ENCODE results near the gene ARRDC1. TPM values are rescaled to one million over a fixed set of nuclear protein-coding genes. Genes with fewer than 3 reads are reported as not detected.

ARRDC1 gene
- total RNA-seq, 1 donor from 2014 or later: 71.0 TPM

DNA sequence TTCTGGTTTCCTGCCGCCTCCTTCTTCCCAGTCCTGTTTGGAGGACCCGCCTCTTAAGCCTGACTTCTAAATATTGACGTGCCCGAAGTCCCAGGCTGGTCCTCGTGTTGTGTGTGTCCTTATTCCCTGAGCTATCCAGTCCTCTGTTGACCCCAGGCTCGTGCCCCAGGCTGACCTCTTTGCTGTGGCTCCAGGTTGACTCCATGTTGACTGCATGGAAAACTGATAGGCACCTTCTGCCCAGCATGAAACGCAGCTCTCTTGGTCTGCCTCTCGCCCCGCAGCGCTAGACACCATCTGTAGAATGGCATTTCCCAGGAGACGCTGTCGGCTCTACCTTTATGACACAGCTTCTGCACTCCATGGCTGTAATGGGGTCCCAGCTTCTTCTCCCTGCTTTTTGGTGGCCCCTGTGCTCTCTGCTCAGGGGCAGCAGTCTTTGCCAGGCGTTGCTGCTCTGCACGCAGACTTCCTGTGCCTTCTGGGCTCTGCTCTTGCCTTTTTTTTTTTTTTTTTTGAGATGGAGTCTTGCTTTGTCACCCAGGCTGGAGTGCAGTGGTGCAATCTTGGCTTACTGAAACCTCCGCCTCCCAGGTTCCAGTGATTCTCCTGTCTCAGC lies 41.7 kb downstream of the ARRDC1 start:
- Histone ChIP-seq H3K4me3 (peak overlapping the region; percentile 25), H3K36me3 (peaks cover 32% of the 10 kb centered on the region), H3K9me3 (no peaks in the 10 kb centered on the region), H3K27me3 (ENCODE audit: low read depth) (no peaks in the 10 kb centered on the region), H3K4me1 (no peaks in the 10 kb centered on the region), H3K27ac (peak overlapping the region; percentile 36)
- ATAC-seq (peak in 1 of 2 donors; percentile 30), DNase-seq (no peak)
- TF ChIP-seq CTCF (IDR thresholded peaks at IDR 0.05): no peak
- intact Hi-C loops (cut with DNase I): no loop called here

DNA sequence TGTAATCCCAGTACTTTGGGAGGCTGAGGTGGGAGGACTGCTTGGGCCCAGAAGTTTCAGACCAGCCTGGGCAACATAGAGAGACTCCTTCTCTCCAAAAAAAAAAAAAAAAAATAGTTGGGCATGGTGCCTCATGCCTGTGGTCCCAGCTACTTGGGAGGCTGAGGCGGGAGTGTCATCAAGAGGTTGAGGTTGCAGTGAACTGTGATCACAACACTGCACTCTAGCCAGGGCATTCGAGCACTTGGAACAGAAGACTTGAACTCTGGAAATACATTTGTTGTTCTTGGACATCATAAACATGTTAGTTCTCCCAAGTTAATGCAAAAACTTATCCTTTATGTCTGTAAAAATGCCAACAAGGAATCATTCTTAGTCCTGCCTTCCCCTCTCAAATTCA lies 42.9 kb downstream of the ARRDC1 start:
- no peak for DNase-seq
- Histone ChIP-seq H3K4me3 (no peak overlapping the region), H3K9me3 (no peaks in the 10 kb centered on the region), H3K4me1 (no peaks in the 10 kb centered on the region), H3K27me3 (ENCODE audit: low read depth) (no peaks in the 10 kb centered on the region), H3K36me3 (peaks cover 36% of the 10 kb centered on the region), H3K27ac (no peak overlapping the region)
- TF ChIP-seq CTCF (IDR thresholded peaks at IDR 0.05): no peak
- no peak for ATAC-seq
- intact Hi-C loops (cut with DNase I): no loop called here

DNA sequence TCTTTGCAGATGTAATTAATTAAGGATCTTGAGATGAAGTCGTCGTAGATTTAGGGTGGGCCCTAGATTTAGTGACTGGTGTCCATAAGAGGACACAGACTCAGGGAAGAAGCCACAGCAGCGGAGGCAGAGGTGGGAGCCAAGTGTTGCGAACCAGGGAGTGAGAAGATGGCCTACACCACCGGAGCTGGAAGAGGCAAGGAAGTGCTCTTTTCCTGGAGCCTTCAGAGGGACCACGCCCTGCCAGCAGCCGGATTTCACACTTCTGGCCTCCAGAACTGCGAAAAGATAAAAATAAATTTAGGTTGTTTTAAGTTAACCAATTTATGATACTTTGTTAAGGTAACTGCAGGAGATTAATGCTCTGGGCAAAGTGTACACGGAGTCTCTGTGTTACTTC lies 44.1 kb downstream of the ARRDC1 start:
- TF ChIP-seq CTCF (IDR thresholded peaks at IDR 0.05): no peak
- Histone ChIP-seq H3K36me3 (peaks cover 27% of the 10 kb centered on the region), H3K27ac (no peak overlapping the region), H3K4me1 (no peaks in the 10 kb centered on the region), H3K27me3 (ENCODE audit: low read depth) (no peaks in the 10 kb centered on the region), H3K9me3 (no peaks in the 10 kb centered on the region), H3K4me3 (no peak overlapping the region)
- ATAC-seq (no peak), DNase-seq (no peak)
- intact Hi-C loops (cut with DNase I): no loop called here

DNA sequence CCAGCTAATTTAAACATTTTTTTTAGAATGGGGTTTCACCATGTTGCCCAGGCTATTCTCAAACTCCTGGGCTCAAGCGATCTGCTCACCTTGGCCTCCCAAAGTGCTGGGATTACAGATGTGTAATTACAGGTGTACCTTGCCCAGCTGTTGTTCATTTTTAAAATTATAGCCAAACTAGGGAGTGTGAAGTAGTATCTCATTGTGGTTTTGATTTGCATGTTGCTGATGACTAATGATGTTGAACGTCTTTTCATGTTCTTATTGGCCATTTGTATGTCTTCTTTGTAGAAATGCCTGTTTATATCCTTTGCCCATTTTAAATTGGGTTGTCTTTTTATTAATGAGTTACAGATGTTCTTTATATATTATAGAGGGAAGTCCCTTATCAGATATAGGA lies 44.8 kb downstream of the ARRDC1 start:
- no peak overlapping the region for H3K4me3 ChIP-seq
- peaks cover 33% of the 10 kb centered on the region for H3K36me3 ChIP-seq
- H3K4me1 ChIP-seq: no peaks in the 10 kb centered on the region
- H3K9me3 ChIP-seq: no peaks in the 10 kb centered on the region
- no peak for DNase-seq
- no peak for ATAC-seq
- H3K27ac ChIP-seq: no peak overlapping the region
- H3K27me3 ChIP-seq (ENCODE audit: low read depth): no peaks in the 10 kb centered on the region
- TF ChIP-seq CTCF (IDR thresholded peaks at IDR 0.05): no peak
- intact Hi-C loops (cut with DNase I): no loop called here

GRCh38 chr9:137650779-137651178 lies 45.3 kb downstream of the ARRDC1 start:
- intact Hi-C loops (cut with DNase I): no loop called here
- Histone ChIP-seq H3K27ac (no peak overlapping the region), H3K4me1 (no peaks in the 10 kb centered on the region), H3K4me3 (no peak overlapping the region), H3K36me3 (peaks cover 39% of the 10 kb centered on the region), H3K9me3 (no peaks in the 10 kb centered on the region), H3K27me3 (ENCODE audit: low read depth) (no peaks in the 10 kb centered on the region)
- TF ChIP-seq CTCF (IDR thresholded peaks at IDR 0.05): no peak
- DNase-seq (no peak), ATAC-seq (no peak)
